ENCODE results near the gene AP2A2. TPM values are rescaled to one million over a fixed set of nuclear protein-coding genes. Genes with fewer than 3 reads are reported as not detected.
"Not testable (repeated sequence)": the region's sequence is repeated elsewhere in the genome, so short reads cannot be mapped to it uniquely, and the experiment has no call there.

Gene AP2A2
- total and polyA plus RNA-seq, 2 donors (not counting 1 experiment from before 2014, with no cell fraction given) = 53.1 to 57.0 TPM

- H3K27ac ChIP-seq (ENCODE audit: low read length in 2 of 2) = no peak overlapping the region
- no peaks in the 10 kb centered on the region for H4K20me1 ChIP-seq (ENCODE audit: control insufficient read depth, insufficient read depth, low read length, poor library complexity, severe bottlenecking)
- no peak overlapping the region for H3K4me3 Mint-ChIP-seq
- H3K4me2 ChIP-seq (replicated peaks; ENCODE audit: low read depth, low read length, poor library complexity, severe bottlenecking) = no peak overlapping the region
- peaks cover 0 to 2% (median 0%) of the 10 kb centered on the region in 3 donors for H3K9me3 ChIP-seq (ENCODE audit: control extremely low read depth in 1 of 3, control insufficient read depth in 2 of 3, insufficient read depth in 1 of 3, low read length in 2 of 3)
- no peaks in the 10 kb centered on the region for H3K4me1 Mint-ChIP-seq
- no peak overlapping the region for H3K4me3 ChIP-seq (ENCODE audit: control extremely low read depth in 1 of 5, extremely low read depth in 1 of 5, insufficient read depth in 1 of 5, low read depth in 2 of 5, low read length in 4 of 5)
- no peak for DNase-seq
- no peak overlapping the region for H3K27ac Mint-ChIP-seq
- 98% methylated on average over 7 of the region's 7 CpGs for WGBS (ENCODE audit: insufficient coverage)
- ChIA-PET POLR2A (no interaction called here), CTCF (no interaction called here)
- H2AFZ ChIP-seq (ENCODE audit: insufficient read depth, low read depth, low read length, poor library complexity, severe bottlenecking) = no peak overlapping the region
- H3K9me3 Mint-ChIP-seq (ENCODE audit: insufficient read depth) = peaks cover 4% of the 10 kb centered on the region
- H3K27me3 Mint-ChIP-seq = no peaks in the 10 kb centered on the region
- H3K79me2 ChIP-seq (ENCODE audit: control insufficient read depth, insufficient read depth, low read length) = peaks cover 16% of the 10 kb centered on the region
- H3K27me3 ChIP-seq (replicated peaks in 1 of 4; ENCODE audit: control extremely low read depth in 1 of 4, control insufficient read depth in 3 of 4, insufficient read depth in 4 of 4, low read length in 3 of 4) = no peaks in the 10 kb centered on the region
- intact Hi-C loops (cut with micrococcal nuclease) = no loop called here
- H3K9ac ChIP-seq (ENCODE audit: low read length) = no peak overlapping the region
- no peaks in the 10 kb centered on the region for H3K4me1 ChIP-seq (ENCODE audit: control insufficient read depth in 2 of 2, insufficient read depth in 2 of 2, low read length in 2 of 2)
- no peak for ATAC-seq (ENCODE audit: low read depth)
- H3K36me3 ChIP-seq (replicated peaks in 1 of 2; ENCODE audit: control extremely low read depth in 1 of 2, control insufficient read depth in 1 of 2, extremely low read depth in 1 of 2, insufficient read depth in 2 of 2, low read length in 1 of 2) = peaks cover 0 to 16% of the 10 kb centered on the region in 2 experiments
- TF ChIP-seq EZH2 (IDR thresholded peaks at IDR 0.05; ENCODE audit: borderline replicate concordance, insufficient read depth, low read depth, low read length, poor library complexity, severe bottlenecking) = no peak
- TF ChIP-seq, protein P1, sequence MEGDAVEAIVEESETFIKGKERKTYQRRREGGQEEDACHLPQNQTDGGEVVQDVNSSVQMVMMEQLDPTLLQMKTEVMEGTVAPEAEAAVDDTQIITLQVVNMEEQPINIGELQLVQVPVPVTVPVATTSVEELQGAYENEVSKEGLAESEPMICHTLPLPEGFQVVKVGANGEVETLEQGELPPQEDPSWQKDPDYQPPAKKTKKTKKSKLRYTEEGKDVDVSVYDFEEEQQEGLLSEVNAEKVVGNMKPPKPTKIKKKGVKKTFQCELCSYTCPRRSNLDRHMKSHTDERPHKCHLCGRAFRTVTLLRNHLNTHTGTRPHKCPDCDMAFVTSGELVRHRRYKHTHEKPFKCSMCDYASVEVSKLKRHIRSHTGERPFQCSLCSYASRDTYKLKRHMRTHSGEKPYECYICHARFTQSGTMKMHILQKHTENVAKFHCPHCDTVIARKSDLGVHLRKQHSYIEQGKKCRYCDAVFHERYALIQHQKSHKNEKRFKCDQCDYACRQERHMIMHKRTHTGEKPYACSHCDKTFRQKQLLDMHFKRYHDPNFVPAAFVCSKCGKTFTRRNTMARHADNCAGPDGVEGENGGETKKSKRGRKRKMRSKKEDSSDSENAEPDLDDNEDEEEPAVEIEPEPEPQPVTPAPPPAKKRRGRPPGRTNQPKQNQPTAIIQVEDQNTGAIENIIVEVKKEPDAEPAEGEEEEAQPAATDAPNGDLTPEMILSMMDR (IDR thresholded peaks at IDR 0.05) = no peak
These were observed 89.4 kb downstream of the AP2A2 start for GRCh38 chr11:1015064-1015463.

DNA sequence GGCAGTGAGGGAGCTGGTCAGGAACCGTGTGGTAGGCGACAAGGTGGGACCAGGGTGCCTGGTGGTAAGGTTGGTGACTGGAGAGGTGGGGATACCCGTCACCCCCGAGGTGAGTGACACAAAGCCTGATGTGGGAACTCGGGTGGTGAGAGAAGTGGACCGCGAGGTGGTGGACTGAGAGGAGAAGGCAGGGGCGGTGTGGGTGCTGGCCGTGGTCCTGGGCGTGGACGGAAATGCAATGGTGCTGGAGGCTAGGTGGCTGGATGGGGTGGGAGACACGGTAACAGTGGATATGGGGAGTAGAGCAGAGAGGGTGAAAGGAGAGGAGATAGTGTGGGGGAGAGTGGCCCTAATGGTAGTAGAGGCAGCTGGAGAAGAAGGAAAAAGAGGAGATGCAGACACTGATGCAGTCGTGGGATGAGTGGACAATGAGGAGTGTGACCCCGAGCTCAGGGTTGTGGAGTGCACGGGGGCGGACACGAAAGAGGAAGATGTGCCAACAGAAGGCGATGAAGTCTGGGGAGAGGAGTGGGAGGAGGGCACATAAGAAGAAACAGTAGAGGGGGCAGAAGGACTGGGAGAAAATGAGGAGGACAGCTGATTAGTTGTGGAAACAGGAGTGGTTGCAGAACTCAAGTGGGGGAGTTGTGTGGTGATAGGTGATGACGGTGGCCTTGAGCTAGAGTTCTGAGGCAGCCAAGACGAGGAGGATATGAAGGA lies 90.3 kb downstream of the AP2A2 start:
- TF ChIP-seq, protein P1 (IDR thresholded peaks at IDR 0.05) = no peak
- Mint-ChIP-seq H3K27ac (no peak overlapping the region), H3K27me3 (no peaks in the 10 kb centered on the region), H3K9me3 (ENCODE audit: insufficient read depth) (peaks cover 4% of the 10 kb centered on the region), H3K4me3 (no peak overlapping the region), H3K4me1 (no peaks in the 10 kb centered on the region)
- 90% methylated on average over 20 of the region's 20 CpGs for WGBS (ENCODE audit: insufficient coverage)
- intact Hi-C loops (cut with micrococcal nuclease) = no loop called here
- ATAC-seq (ENCODE audit: low read depth) = no peak
- no peak for DNase-seq
- H3K27me3 ChIP-seq (replicated peaks in 1 of 4; ENCODE audit: control extremely low read depth in 1 of 4, control insufficient read depth in 3 of 4, insufficient read depth in 4 of 4, low read length in 3 of 4) = no peaks in the 10 kb centered on the region
- CTCF ChIA-PET = no interaction called here
- H3K9me3 ChIP-seq (ENCODE audit: control extremely low read depth in 1 of 3, control insufficient read depth in 2 of 3, insufficient read depth in 1 of 3, low read length in 2 of 3) = peaks cover 0 to 2% (median 0%) of the 10 kb centered on the region in 3 donors
- POLR2A ChIA-PET = no interaction called here
- no peaks in the 10 kb centered on the region for H4K20me1 ChIP-seq (ENCODE audit: control insufficient read depth, insufficient read depth, low read length, poor library complexity, severe bottlenecking)
- no peaks in the 10 kb centered on the region for H3K4me1 ChIP-seq (ENCODE audit: control insufficient read depth in 2 of 2, insufficient read depth in 2 of 2, low read length in 2 of 2)
- no peak overlapping the region for H3K27ac ChIP-seq (ENCODE audit: low read length in 2 of 2)
- no peak overlapping the region for H3K4me2 ChIP-seq (replicated peaks; ENCODE audit: low read depth, low read length, poor library complexity, severe bottlenecking)
- peaks cover 0 to 7% of the 10 kb centered on the region in 2 experiments for H3K36me3 ChIP-seq (replicated peaks in 1 of 2; ENCODE audit: control extremely low read depth in 1 of 2, control insufficient read depth in 1 of 2, extremely low read depth in 1 of 2, insufficient read depth in 2 of 2, low read length in 1 of 2)
- peaks cover 16% of the 10 kb centered on the region for H3K79me2 ChIP-seq (ENCODE audit: control insufficient read depth, insufficient read depth, low read length)
- no peak overlapping the region for H3K4me3 ChIP-seq (ENCODE audit: control extremely low read depth in 1 of 5, extremely low read depth in 1 of 5, insufficient read depth in 1 of 5, low read depth in 2 of 5, low read length in 4 of 5)
- H2AFZ ChIP-seq (ENCODE audit: insufficient read depth, low read depth, low read length, poor library complexity, severe bottlenecking) = no peak overlapping the region
- no peak overlapping the region for H3K9ac ChIP-seq (ENCODE audit: low read length)

DNA sequence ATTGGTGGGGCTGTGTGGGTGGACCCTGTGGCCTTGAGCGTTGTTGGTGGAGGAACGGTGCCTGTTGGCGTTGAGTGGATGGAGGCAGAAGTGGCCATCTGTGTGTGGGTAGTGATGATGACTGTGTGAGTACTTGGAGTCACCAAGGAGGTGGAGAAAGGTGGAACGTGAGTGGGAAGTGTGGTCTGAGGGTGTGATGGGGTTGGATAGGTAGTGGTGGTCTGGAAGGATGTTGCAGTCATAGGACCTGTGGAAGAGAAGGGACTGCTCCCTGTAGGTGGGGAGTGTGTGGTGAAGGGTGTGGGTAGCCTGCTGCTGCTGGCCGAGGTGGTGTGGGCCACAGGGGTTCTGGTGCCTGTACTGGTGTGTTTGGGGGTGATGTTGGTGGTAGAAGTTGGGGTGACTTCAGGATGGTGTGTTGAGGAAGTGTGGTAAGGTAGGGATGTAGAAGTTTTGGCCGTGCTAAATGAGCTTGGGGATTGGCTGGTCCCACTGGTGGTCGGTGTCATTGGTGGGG lies 91.0 kb downstream of the AP2A2 start:
- H3K9me3 ChIP-seq (ENCODE audit: control extremely low read depth in 1 of 3, control insufficient read depth in 2 of 3, insufficient read depth in 1 of 3, low read length in 2 of 3); CTCF ChIA-PET; H3K4me3 ChIP-seq (ENCODE audit: control extremely low read depth in 1 of 5, extremely low read depth in 1 of 5, insufficient read depth in 1 of 5, low read depth in 2 of 5, low read length in 4 of 5); intact Hi-C loops (cut with micrococcal nuclease); H3K27ac ChIP-seq (ENCODE audit: low read length in 2 of 2); H3K36me3 ChIP-seq (replicated peaks in 1 of 2; ENCODE audit: control extremely low read depth in 1 of 2, control insufficient read depth in 1 of 2, extremely low read depth in 1 of 2, insufficient read depth in 2 of 2, low read length in 1 of 2); POLR2A ChIA-PET; H3K4me3 Mint-ChIP-seq; H3K4me1 ChIP-seq (ENCODE audit: control insufficient read depth in 2 of 2, insufficient read depth in 2 of 2, low read length in 2 of 2); H3K4me2 ChIP-seq (replicated peaks; ENCODE audit: low read depth, low read length, poor library complexity, severe bottlenecking); H4K20me1 ChIP-seq (ENCODE audit: control insufficient read depth, insufficient read depth, low read length, poor library complexity, severe bottlenecking); H3K27me3 ChIP-seq (replicated peaks in 1 of 4; ENCODE audit: control extremely low read depth in 1 of 4, control insufficient read depth in 3 of 4, insufficient read depth in 4 of 4, low read length in 3 of 4); H3K27ac Mint-ChIP-seq; H3K4me1 Mint-ChIP-seq; H3K9ac ChIP-seq (ENCODE audit: low read length); H3K27me3 Mint-ChIP-seq; H2AFZ ChIP-seq (ENCODE audit: insufficient read depth, low read depth, low read length, poor library complexity, severe bottlenecking); H3K9me3 Mint-ChIP-seq (ENCODE audit: insufficient read depth): not testable (repeated sequence)
- DNase-seq (peak; percentile 23), ATAC-seq (ENCODE audit: low read depth) (peak; percentile 21)
- H3K79me2 ChIP-seq (ENCODE audit: control insufficient read depth, insufficient read depth, low read length) = peaks cover 16% of the 10 kb centered on the region
- 69% methylated on average over 7 of the region's 7 CpGs for WGBS (ENCODE audit: insufficient coverage)

All from B cell (primary cell).